Omental fat pad (tissue), 4 donors: ENCODE measurements around the gene SH2B3. TPM values are rescaled to one million over a fixed set of nuclear protein-coding genes. Genes with fewer than 3 reads are reported as not detected.
"Not testable (repeated sequence)": the region's sequence is repeated elsewhere in the genome, so short reads cannot be mapped to it uniquely, and the experiment has no call there.

Experiments
- ATAC-seq: fragments of 150-250 bp; one replicate; pipeline ENCODE4 v1.9.1; 2016; ENCODE audit warnings: mild to moderate bottlenecking, moderate library complexity; ENCODE audit not compliant: low FRiP score
- DNase-seq: peaks from one replicate; pipeline ENCODE4 v3.0.0-alpha.2; 2019; ENCODE audit warnings: low spot score
- total RNA-seq, 4 donors: library from RNA; depleted of rRNA; stranded (reverse); fragments of >200 nt; gene quantifications; one replicate each; pipeline ENCODE4 v1.1.0, GENCODE V29; 2016
- TF ChIP-seq, protein P1 (sequence below), 3 donors: fragments of 450-650 bp; IDR thresholded peaks; one replicate each; pipeline ENCODE4 v1.5.1; 2016 to 2017; ENCODE audit warnings: antibody characterized with exemption in 3 of 3, mild to moderate bottlenecking in 3 of 3, moderate library complexity in 2 of 3

SH2B3 gene
- total RNA-seq, 4 donors from 2014 or later: 30.4 to 64.6 (median 48.3) TPM

DNA sequence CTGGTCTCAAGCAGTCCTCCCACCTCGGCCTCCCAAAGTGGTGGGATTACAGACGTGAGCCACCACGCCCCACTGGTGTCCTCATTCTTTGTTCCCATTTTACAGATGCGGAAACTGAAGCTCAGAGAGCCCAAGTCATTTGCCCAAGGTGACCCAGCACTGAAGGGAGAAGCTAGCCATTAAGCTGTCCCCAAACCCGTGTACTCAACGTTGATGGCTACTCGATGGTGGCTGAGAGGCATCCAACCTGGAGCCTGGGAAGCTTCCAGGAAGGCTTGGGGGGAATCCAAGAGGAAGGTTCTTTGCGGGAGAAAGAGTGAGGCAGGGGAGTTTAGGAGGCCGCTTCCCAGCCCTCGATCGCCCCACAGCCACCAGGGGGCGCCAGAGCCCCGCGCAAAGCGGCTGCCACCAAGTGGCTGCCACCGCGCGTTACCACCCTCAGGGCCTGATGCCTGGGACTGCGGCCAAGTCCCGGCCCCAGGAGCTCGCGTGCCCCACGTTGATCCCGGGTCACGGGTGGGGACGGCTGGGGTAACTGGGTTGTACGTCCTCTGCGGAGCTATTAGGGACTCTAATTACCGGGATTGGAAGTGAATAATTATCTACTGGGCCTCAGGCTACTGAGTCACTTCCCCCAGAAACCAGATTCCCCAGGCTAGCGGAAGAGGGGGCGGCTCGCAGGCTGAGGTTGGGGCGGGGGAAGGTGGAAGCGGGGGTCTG, 8.8 kb upstream of the SH2B3 start:
- ATAC-seq (peak; percentile 83), DNase-seq (no peak)
- TF ChIP-seq, protein P1, sequence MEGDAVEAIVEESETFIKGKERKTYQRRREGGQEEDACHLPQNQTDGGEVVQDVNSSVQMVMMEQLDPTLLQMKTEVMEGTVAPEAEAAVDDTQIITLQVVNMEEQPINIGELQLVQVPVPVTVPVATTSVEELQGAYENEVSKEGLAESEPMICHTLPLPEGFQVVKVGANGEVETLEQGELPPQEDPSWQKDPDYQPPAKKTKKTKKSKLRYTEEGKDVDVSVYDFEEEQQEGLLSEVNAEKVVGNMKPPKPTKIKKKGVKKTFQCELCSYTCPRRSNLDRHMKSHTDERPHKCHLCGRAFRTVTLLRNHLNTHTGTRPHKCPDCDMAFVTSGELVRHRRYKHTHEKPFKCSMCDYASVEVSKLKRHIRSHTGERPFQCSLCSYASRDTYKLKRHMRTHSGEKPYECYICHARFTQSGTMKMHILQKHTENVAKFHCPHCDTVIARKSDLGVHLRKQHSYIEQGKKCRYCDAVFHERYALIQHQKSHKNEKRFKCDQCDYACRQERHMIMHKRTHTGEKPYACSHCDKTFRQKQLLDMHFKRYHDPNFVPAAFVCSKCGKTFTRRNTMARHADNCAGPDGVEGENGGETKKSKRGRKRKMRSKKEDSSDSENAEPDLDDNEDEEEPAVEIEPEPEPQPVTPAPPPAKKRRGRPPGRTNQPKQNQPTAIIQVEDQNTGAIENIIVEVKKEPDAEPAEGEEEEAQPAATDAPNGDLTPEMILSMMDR (IDR thresholded peaks at IDR 0.05): peak in 2 of 3 donors; percentile 94 to 97

DNA sequence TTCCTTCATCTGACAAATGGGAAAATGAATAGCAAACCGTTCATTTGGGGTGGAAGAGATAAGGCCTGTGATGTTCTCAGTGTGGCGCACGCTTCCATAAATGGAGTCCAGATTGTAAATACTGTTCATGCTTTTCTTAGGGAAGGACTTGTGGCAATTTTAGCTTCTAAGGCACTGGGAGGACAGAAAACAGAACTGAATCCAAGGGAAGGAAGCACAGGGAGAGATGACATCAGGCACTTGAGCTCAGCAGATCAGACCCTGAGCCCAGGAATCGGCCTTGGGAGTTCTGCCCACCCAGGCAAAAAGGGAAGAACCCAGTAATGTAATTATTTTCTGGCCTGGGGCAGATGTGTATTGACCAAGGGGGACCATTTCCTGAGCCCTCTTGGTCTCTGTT, 7.2 kb upstream of the SH2B3 start:
- no peak for ATAC-seq
- TF ChIP-seq, protein P1 (IDR thresholded peaks at IDR 0.05): no peak
- DNase-seq: no peak

DNA sequence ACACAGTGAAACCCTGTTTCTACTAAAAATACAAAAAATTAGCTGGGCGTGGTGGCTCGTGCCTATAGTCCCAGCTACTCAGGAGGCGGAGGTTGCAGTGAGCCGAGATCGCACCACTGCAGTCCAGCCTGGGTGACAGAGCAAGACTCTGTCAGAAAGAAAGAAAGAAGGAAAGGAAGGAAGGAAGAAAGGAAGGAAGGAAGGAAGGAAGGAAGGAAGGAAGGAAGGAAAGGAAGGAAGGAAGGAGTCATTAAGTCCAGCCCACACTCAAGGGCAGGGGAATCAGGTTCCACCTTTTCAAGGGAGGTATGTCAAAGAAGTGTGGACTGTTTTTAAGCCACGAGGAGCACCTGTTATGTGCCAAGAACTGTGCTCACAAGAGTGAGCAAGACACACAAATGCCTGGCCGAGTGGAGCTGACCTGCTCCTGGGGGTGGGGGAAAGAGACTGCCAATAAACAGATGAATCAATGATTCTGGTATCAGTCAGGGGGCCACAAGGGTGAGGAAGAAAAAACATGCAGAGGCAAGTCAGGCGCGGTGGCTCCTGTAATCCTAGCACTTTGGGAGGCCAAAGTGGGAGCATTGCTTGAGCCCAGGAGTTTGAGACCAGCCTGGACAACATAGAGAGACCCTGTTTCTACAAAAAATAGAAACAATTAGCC, 5.8 kb upstream of the SH2B3 start:
- not testable (repeated sequence) for ATAC-seq, DNase-seq

DNA sequence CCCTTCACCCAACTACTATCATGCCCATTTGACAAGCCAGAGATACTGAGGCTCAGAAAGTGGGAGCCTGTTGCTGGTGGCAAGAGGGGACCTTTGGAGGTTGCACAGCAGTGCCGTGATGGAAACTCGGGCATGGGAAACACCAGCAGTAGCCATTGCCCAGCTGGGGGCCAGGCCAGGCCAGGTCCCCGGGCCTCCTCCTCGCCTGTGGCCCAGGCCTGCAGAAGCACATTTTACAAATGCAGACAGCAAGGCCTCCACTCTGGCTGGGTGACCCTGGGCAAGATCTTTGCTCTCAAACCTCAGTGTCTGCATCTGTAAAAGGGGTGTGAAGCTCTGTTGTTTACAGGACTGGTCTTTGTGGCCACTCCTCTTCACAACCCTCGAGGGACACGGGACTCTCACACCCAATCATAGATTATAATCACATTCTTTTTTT, 4.5 kb upstream of the SH2B3 start:
- TF ChIP-seq, protein P1 (IDR thresholded peaks at IDR 0.05): no peak
- ATAC-seq (no peak), DNase-seq (no peak)

DNA sequence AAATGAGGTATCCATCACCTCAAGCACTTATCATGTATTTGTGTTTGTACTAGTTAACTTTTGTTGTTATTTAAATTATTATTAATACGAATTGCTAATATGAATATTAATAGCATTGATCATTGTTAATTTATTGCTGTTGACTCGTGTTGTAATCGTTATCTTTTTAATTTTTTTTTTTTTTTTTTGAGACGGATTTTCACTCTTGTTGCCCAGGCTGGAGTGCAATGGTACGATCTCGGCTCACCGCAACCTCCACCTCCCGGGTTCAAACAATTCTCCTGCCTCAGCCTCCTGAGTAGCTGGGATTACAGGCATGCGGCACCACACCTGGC, 3.3 kb upstream of the SH2B3 start:
- ATAC-seq, DNase-seq: not testable (repeated sequence)

DNA sequence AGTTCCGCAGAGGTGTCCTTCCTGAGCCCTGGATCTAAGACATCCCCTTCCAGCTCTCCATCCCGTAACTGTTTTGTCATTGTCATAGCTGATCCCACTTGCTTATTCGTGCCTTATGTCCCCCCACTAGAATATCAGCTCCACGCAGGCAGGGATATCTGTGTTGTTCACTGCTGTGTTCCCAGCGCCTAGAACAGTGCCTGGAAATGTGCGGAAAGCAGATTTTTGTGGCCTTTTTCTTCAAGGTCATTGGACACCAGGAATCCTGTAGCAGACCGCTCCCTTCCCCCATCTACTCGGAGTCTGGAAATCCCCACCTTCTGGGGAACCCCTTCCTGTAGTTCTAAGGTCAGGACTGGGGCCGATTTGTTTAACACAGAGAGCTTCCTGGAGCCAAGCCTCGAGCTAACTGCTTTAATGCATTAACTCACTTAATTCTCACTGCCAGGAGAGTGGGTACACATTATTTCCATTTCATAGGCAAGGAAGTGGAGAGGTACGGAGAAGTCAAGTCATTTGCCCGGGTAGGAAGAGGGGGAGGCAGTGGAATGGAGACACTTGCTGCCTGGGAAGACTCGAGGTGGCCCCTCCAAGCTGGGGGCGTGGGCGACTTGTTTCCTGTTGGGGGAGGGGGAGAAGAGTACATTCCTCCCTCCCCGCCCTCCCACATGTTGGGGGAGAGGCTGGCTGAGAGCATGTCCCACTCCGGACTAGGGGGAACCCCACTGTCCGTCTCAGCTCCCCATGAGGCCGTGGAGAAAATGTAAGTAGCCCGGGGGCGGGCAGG, 1.2 kb upstream of the SH2B3 start:
- DNase-seq (no peak), ATAC-seq (no peak)
- TF ChIP-seq, protein P1 (IDR thresholded peaks at IDR 0.05): no peak

DNA sequence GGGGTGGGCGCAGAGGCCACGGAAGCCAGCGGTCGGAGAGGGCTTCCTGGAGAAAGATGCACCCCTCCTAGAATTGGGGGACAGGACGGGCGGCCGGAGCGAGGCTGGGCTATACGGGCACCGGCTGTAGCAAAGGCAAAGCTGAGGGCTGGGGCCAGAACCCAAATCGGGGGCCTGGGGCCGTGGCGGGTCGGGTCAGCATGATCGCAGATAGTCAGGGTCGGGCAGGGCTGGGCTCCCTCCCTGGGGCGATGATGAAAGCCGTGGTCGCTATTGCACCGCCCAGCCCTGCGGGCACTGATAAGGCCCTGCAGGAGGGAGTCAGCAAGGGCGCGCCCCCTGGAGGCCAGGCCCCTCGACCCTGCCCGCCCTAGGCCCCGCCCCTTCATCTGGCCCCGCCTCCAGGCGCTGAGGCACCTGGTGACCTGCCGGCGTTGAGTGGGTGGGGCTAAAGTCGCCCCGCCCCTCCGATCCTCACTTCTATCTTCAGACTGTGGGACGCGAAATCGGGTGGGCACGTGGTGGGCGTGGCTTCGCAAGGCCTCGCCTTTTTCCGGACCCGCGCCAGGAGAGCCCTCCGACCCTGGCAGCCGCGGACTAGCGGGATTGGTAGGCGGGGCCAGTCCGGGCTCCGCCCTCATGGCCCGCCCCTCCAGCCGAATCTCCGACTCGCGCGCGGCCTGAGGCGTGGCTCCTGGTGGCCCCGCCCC, 419 bp upstream of the SH2B3 start:
- ATAC-seq (peak; percentile 90), DNase-seq (peak; percentile 90)
- TF ChIP-seq, protein P1 (IDR thresholded peaks at IDR 0.05): no peak
